IMR-90 (cell line): ENCODE measurements around the gene VAMP4. TPM values are rescaled to one million over a fixed set of nuclear protein-coding genes. Genes with fewer than 3 reads are reported as not detected.

Source experiments
- ATAC-seq: fragments of 200-7000 bp; cut with Tn5 transposase; 2 replicates; pipeline ENCODE4 v1.9.1; 2020; ENCODE audit warnings: low read depth, mild to moderate bottlenecking, moderate library complexity
- BruUV-seq: library from RNA; stranded (reverse); fragments of 400-500 nt; replicated peaks from 2 replicates; lab custom pipeline; 2021; lab: Mats Ljungman, UMichigan
- CTCF ChIA-PET: fragments of 300-600 bp; formaldehyde crosslinking; extraction: SDS; loops from one replicate; lab custom pipeline; 2021; ENCODE audit warnings: antibody characterized with exemption; lab: Yijun Ruan, JAX
- POLR2A ChIA-PET: fragments of 300-600 bp; sonication (Branson Sonifier 250); formaldehyde crosslinking; loops from one replicate; lab custom pipeline; 2022; ENCODE audit warnings: antibody characterized with exemption; ENCODE audit not compliant: unreplicated experiment; lab: Charles Lee
- DNase-seq: peaks from one replicate; pipeline ENCODE4 v3.0.0; 2013
- H2AFZ ChIP-seq: replicated peaks from 2 replicates; pipeline ENCODE3; 2013; ENCODE audit warnings: low read length, mild to moderate bottlenecking; ENCODE audit not compliant: poor library complexity
- H2AK5ac ChIP-seq: 2 replicates; pipeline ENCODE4 v1.6.1; 2013; ENCODE audit warnings: low read depth, low read length, inconsistent platforms
- H2AK9ac ChIP-seq: replicated peaks from 2 replicates; pipeline ENCODE3; 2013; ENCODE audit warnings: mild to moderate bottlenecking, low read depth, low read length, moderate library complexity; ENCODE audit not compliant: poor library complexity
- H2BK120ac ChIP-seq: 2 replicates; pipeline ENCODE4 v1.6.1; 2013; ENCODE audit warnings: low read depth, low read length, inconsistent platforms
- H2BK15ac ChIP-seq: 3 replicates; pipeline ENCODE4 v1.6.1; 2013; ENCODE audit warnings: low read depth, low read length, inconsistent platforms
- H2BK20ac ChIP-seq: 2 replicates; pipeline ENCODE4 v1.6.1; 2013; ENCODE audit warnings: low read depth, mild to moderate bottlenecking, inconsistent platforms, low read length, moderate library complexity
- H2BK5ac ChIP-seq: 2 replicates; pipeline ENCODE4 v1.6.1; 2013; ENCODE audit warnings: mild to moderate bottlenecking, low read depth, low read length, inconsistent platforms; ENCODE audit not compliant: poor library complexity, severe bottlenecking
- H3K14ac ChIP-seq: replicated peaks from 2 replicates; pipeline ENCODE4 v1.6.1; 2013; ENCODE audit warnings: low read depth, low read length, inconsistent platforms
- H3K18ac ChIP-seq: 2 replicates; pipeline ENCODE4 v1.6.1; 2013; ENCODE audit warnings: low read depth, low read length, control low read depth
- H3K23ac ChIP-seq: 2 replicates; pipeline ENCODE4 v1.6.1; 2013; ENCODE audit warnings: low read depth, low read length, inconsistent platforms
- H3K27ac ChIP-seq: 2 replicates; pipeline ENCODE4 v1.5.1; 2013; ENCODE audit warnings: mild to moderate bottlenecking, control low read depth, low read length; ENCODE audit not compliant: insufficient read depth
- H3K27me3 ChIP-seq: 2 replicates; pipeline ENCODE4 v1.6.1; 2013; ENCODE audit warnings: low read length; ENCODE audit not compliant: control insufficient read depth, insufficient read depth
- H3K36me3 ChIP-seq: 2 replicates; pipeline ENCODE4 v1.6.1; 2013; ENCODE audit warnings: low read length, mixed read lengths; ENCODE audit not compliant: control insufficient read depth, insufficient read depth
- H3K4ac ChIP-seq: 2 replicates; pipeline ENCODE4 v1.6.1; 2013; ENCODE audit warnings: low read depth, low read length, inconsistent platforms
- H3K4me1 ChIP-seq: 2 replicates; pipeline ENCODE4 v1.6.1; 2013; ENCODE audit warnings: low read length, mixed read lengths; ENCODE audit not compliant: control insufficient read depth, insufficient read depth
- H3K4me2 ChIP-seq: 2 replicates; pipeline ENCODE4 v1.6.1; 2013; ENCODE audit warnings: low read depth, mild to moderate bottlenecking, control low read depth, low read length, moderate library complexity
- H3K4me3 ChIP-seq: 2 replicates; pipeline ENCODE4 v1.5.1; 2013; ENCODE audit warnings: low read depth, mild to moderate bottlenecking, control low read depth, low read length, moderate library complexity; ENCODE audit not compliant: insufficient read depth
- H3K56ac ChIP-seq: 2 replicates; pipeline ENCODE4 v1.6.1; 2013; ENCODE audit warnings: low read length, inconsistent platforms; ENCODE audit not compliant: insufficient read depth; ENCODE audit errors: extremely low read depth
- H3K79me1 ChIP-seq, 2 experiments: 2 replicates each; pipeline ENCODE4 v1.6.1; 2013; ENCODE audit warnings: low read length in 2 of 2, inconsistent platforms in 1 of 2, low read depth in 1 of 2
- H3K9ac ChIP-seq: 2 replicates; pipeline ENCODE4 v1.6.1; 2013; ENCODE audit warnings: low read depth, low read length, control low read depth
- H3K9me1 ChIP-seq: 2 replicates; pipeline ENCODE4 v1.6.1; 2013; ENCODE audit warnings: low read length, inconsistent platforms; ENCODE audit not compliant: insufficient read depth
- H3K9me3 ChIP-seq: 2 replicates; pipeline ENCODE4 v1.6.1; 2013; ENCODE audit warnings: low read length; ENCODE audit not compliant: control insufficient read depth, insufficient read depth
- H4K20me1 ChIP-seq: 2 replicates; pipeline ENCODE4 v1.6.1; 2013; ENCODE audit warnings: low read length, inconsistent platforms; ENCODE audit not compliant: insufficient read depth
- H4K5ac ChIP-seq: 2 replicates; pipeline ENCODE4 v1.6.1; 2013; ENCODE audit warnings: mild to moderate bottlenecking, low read depth, low read length, control low read depth
- H4K8ac ChIP-seq, 2 experiments: 2 replicates each; pipeline ENCODE4 v1.6.1; 2013; ENCODE audit warnings: low read depth in 2 of 2, low read length in 2 of 2, control low read depth in 1 of 2, inconsistent platforms in 1 of 2
- H4K91ac ChIP-seq: 2 replicates; pipeline ENCODE4 v1.6.1; 2013; ENCODE audit warnings: low read depth, low read length, inconsistent platforms; ENCODE audit not compliant: insufficient read depth
- BHLHE40 ChIP-seq: fragments of 150-350 bp; IDR thresholded peaks from 2 replicates; pipeline ENCODE4 v1.6.1; 2016; ENCODE audit warnings: mild to moderate bottlenecking, low read depth, low read length
- CHD1 ChIP-seq: IDR thresholded peaks from 2 replicates; pipeline ENCODE4 v1.6.1; 2012; ENCODE audit warnings: low read depth, low read length, improper control_type of control experiment
- FOS ChIP-seq: fragments of 150-350 bp; IDR thresholded peaks from 2 replicates; pipeline ENCODE4 v1.6.1; 2016; ENCODE audit warnings: low read depth, low read length
- MAFK ChIP-seq: IDR thresholded peaks from 2 replicates; pipeline ENCODE4 v1.6.1; 2012; ENCODE audit warnings: low read depth, low read length, improper control_type of control experiment
- MXI1 ChIP-seq: IDR thresholded peaks from 2 replicates; pipeline ENCODE4 v1.6.1; 2012; ENCODE audit warnings: low read depth, mild to moderate bottlenecking, low read length, moderate library complexity, borderline replicate concordance
- POLR2A ChIP-seq: IDR thresholded peaks from 2 replicates; pipeline ENCODE4 v1.6.1; 2012; ENCODE audit warnings: mild to moderate bottlenecking, low read depth, low read length
- RCOR1 ChIP-seq: IDR thresholded peaks from 2 replicates; pipeline ENCODE4 v1.6.1; 2012; ENCODE audit warnings: mild to moderate bottlenecking, low read length, improper control_type of control experiment; ENCODE audit not compliant: insufficient replicate concordance
- RFX5 ChIP-seq: IDR thresholded peaks from 2 replicates; pipeline ENCODE4 v1.8.0; 2012; ENCODE audit warnings: low read depth, mild to moderate bottlenecking, low read length, moderate library complexity
- SMC3 ChIP-seq: fragments of 150-350 bp; IDR thresholded peaks from 2 replicates; pipeline ENCODE4 v1.6.1; 2016; ENCODE audit warnings: low read depth, mild to moderate bottlenecking, antibody characterized with exemption, low read length, moderate library complexity
- WGBS, 2 experiments: methylation state at CpG; one replicate each; pipeline versions ENCODE4 v1.1.5 to v1.1.7; 2013; ENCODE audit warnings: missing lambda C conversion rate in 2 of 2; ENCODE audit not compliant: insufficient read length in 1 of 2; ENCODE audit errors: extremely low coverage in 2 of 2; 5-methylcytosine and 5-hydroxymethylcytosine counted together
- dilution Hi-C: fragments of 300-500 bp; cut with HindIII; formaldehyde crosslinking; loops from one replicate; pipeline ENCODE4 v1.14.3; 2018; ENCODE audit warnings: low sequenced_read_pairs; ENCODE audit not compliant: unreplicated experiment
- in situ Hi-C: fragments of 300-500 bp; cut with MboI; formaldehyde crosslinking; loops from 3 replicates; pipeline ENCODE4 v1.14.3; 2019; ENCODE audit warnings: low sequenced_read_pairs, inconsistent platforms, mixed read lengths
- intact Hi-C: fragments of 100-400 bp; cut with micrococcal nuclease; formaldehyde crosslinking; loops from 2 replicates; pipeline ENCODE4 v1.10.0; 2022
- polyA plus RNA-seq, 3 experiments: library from polyadenylated mRNA; depleted of rRNA; stranded (reverse); fragments of >200 nt; gene quantifications; 2 replicates each; pipeline ENCODE4 v1.2.3, GENCODE V29; 2012; ENCODE audit warnings: low replicate concordance in 1 of 3
- total RNA-seq: library from RNA; depleted of rRNA; stranded (reverse); fragments of >200 nt; gene quantifications from 2 replicates; pipeline ENCODE4 v1.2.3, GENCODE V29; 2012
- TF ChIP-seq, protein P1 (sequence below): fragments of 150-350 bp; IDR thresholded peaks from 2 replicates; pipeline ENCODE4 v1.6.1; 2016; ENCODE audit warnings: low read depth, mild to moderate bottlenecking, low read length, moderate library complexity, borderline replicate concordance
- TF ChIP-seq, protein P2 (sequence below): fragments of 150-350 bp; IDR thresholded peaks from 2 replicates; pipeline ENCODE4 v1.6.1; 2017; ENCODE audit warnings: mild to moderate bottlenecking, antibody characterized with exemption, low read length, low read depth

The VAMP4 gene
- total and polyA plus RNA-seq, 2 of the 4 experiments (the other 2 are of a cell fraction): 3.4 to 5.4 TPM

DNA sequence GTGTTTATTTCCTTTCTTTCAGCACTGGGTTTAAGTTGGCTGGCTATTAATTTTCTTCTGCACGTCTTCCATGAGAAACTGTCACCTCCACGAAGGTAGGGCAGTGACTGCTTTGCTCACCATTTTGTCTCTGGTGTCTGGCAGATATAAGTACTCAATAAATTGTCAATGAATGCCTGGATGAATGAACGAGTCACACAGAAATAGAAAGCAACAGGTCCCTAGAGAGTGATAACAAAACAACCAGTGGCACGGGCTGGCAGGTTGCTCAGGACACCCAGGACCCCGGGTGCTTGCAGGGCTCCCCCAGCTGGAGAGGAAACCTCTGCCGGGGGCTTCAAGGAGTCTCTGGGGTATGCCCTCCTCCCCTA lies 86.1 kb downstream of the VAMP4 start:
- no peaks in the 10 kb centered on the region for H3K36me3 ChIP-seq
- no peak overlapping the region for H2AK5ac ChIP-seq
- H2BK15ac ChIP-seq: no peak overlapping the region
- peak overlapping the region; percentile 83 for H2AFZ ChIP-seq
- H3K4me3 ChIP-seq: no peak overlapping the region
- H2BK5ac ChIP-seq: no peak overlapping the region
- H3K18ac ChIP-seq: no peak overlapping the region
- H3K23ac ChIP-seq: no peak overlapping the region
- no peak overlapping the region for H2BK120ac ChIP-seq
- H4K91ac ChIP-seq: no peak overlapping the region
- H3K14ac ChIP-seq: no peak overlapping the region
- no peak overlapping the region for H3K4me2 ChIP-seq
- no peak for TF ChIP-seq MAFK
- no peak for TF ChIP-seq BHLHE40
- TF ChIP-seq, protein P1, sequence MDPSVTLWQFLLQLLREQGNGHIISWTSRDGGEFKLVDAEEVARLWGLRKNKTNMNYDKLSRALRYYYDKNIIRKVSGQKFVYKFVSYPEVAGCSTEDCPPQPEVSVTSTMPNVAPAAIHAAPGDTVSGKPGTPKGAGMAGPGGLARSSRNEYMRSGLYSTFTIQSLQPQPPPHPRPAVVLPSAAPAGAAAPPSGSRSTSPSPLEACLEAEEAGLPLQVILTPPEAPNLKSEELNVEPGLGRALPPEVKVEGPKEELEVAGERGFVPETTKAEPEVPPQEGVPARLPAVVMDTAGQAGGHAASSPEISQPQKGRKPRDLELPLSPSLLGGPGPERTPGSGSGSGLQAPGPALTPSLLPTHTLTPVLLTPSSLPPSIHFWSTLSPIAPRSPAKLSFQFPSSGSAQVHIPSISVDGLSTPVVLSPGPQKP: no peak
- TF ChIP-seq, protein P2, sequence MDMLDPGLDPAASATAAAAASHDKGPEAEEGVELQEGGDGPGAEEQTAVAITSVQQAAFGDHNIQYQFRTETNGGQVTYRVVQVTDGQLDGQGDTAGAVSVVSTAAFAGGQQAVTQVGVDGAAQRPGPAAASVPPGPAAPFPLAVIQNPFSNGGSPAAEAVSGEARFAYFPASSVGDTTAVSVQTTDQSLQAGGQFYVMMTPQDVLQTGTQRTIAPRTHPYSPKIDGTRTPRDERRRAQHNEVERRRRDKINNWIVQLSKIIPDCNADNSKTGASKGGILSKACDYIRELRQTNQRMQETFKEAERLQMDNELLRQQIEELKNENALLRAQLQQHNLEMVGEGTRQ: no peak
- TF ChIP-seq FOS: no peak
- TF ChIP-seq RCOR1: no peak
- no peak for TF ChIP-seq POLR2A
- no peak for TF ChIP-seq CHD1
- TF ChIP-seq SMC3: no peak
- no peak for TF ChIP-seq RFX5
- TF ChIP-seq MXI1: no peak
- H3K56ac ChIP-seq: no peak overlapping the region
- H4K5ac ChIP-seq: no peak overlapping the region
- dilution Hi-C loops (no loop called here), intact Hi-C loops (no loop called here), in situ Hi-C loops (no loop called here)
- ChIA-PET CTCF (interaction anchor here (0.9 to 2.3 kb wide), 4 partner anchors 11 to 330 kb away, joined by 3 to 23 read pairs (median 8); no protein-coding TSS in a partner anchor), POLR2A (no interaction called here)
- no CpG with 5 or more reads among the region's 6 CpGs for WGBS, 2 experiments
- H2BK20ac ChIP-seq: no peak overlapping the region
- no peak overlapping the region for H3K9ac ChIP-seq
- H4K20me1 ChIP-seq: no peaks in the 10 kb centered on the region
- no TSS peak for BruUV-seq
- no peak overlapping the region for H3K4ac ChIP-seq
- peaks cover 7% of the 10 kb centered on the region; the same call in 1 of the 2 replicates for H3K9me1 ChIP-seq
- H4K8ac ChIP-seq: no peak overlapping the region
- peaks cover 2% of the 10 kb centered on the region; the same call in 1 of the 2 replicates for H3K27me3 ChIP-seq
- H3K4me1 ChIP-seq: peaks cover 8% of the 10 kb centered on the region
- no peaks in the 10 kb centered on the region for H3K79me1 ChIP-seq
- no peak for DNase-seq
- no peak for ATAC-seq
- no peak overlapping the region for H2AK9ac ChIP-seq
- H3K9me3 ChIP-seq: no peaks in the 10 kb centered on the region
- H3K27ac ChIP-seq: no peak overlapping the region
